Smooth muscle cell (in vitro differentiated cells): ENCODE results near the gene ZC3H12C. TPM values are rescaled to one million over a fixed set of nuclear protein-coding genes. Genes with fewer than 3 reads are reported as not detected.
A peak's percentile ranks its signal among the peaks of the same experiment; 100 is the strongest.

Experiments
- DNase-seq: peaks from one replicate; lab custom pipeline; 2025; ENCODE audit not compliant: unreplicated experiment; lab: John Stamatoyannopoulos, UW
- H2AFZ ChIP-seq: fragments of 200-600 bp; sonication (generic); 2 replicates; pipeline ENCODE4 v1.6.0; 2016; ENCODE audit warnings: antibody characterized with exemption, low read depth, mild to moderate bottlenecking
- H3F3A ChIP-seq: fragments of 200-600 bp; sonication (generic); 2 replicates; pipeline ENCODE4 v1.6.0; 2017; ENCODE audit warnings: antibody characterized with exemption, low read depth
- H3K27ac ChIP-seq: fragments of 200-600 bp; sonication (generic); 2 replicates; pipeline ENCODE4 v1.5.1; 2016; ENCODE audit warnings: low read depth, mild to moderate bottlenecking
- H3K27me3 ChIP-seq: fragments of 200-600 bp; sonication (generic); 2 replicates; pipeline ENCODE4 v1.6.1; 2016; ENCODE audit warnings: low read depth, mild to moderate bottlenecking
- H3K36me3 ChIP-seq: fragments of 200-600 bp; sonication (generic); 2 replicates; pipeline ENCODE4 v1.5.1; 2016; ENCODE audit warnings: low read depth
- H3K4me1 ChIP-seq: fragments of 200-600 bp; sonication (generic); 2 replicates; pipeline ENCODE4 v1.5.1; 2016; ENCODE audit warnings: low read depth
- H3K4me2 ChIP-seq: fragments of 200-600 bp; sonication (generic); 2 replicates; pipeline ENCODE4 v1.6.0; 2016; ENCODE audit warnings: mild to moderate bottlenecking
- H3K4me3 ChIP-seq: fragments of 200-600 bp; sonication (generic); 2 replicates; pipeline ENCODE4 v1.5.1; 2016; ENCODE audit warnings: mild to moderate bottlenecking
- H3K79me2 ChIP-seq: fragments of 200-600 bp; sonication (generic); 2 replicates; pipeline ENCODE4 v1.6.0; 2016; ENCODE audit warnings: low read depth, mild to moderate bottlenecking
- H3K9ac ChIP-seq: fragments of 200-600 bp; sonication (generic); 2 replicates; pipeline ENCODE4 v1.6.0; 2016; ENCODE audit warnings: low read depth
- H3K9me3 ChIP-seq: fragments of 200-600 bp; sonication (generic); replicated peaks from 2 replicates; pipeline ENCODE4 v1.5.1; 2016; ENCODE audit warnings: low read depth
- H4K20me1 ChIP-seq: fragments of 200-600 bp; sonication (generic); 2 replicates; pipeline ENCODE4 v1.6.0; 2016; ENCODE audit warnings: low read depth
- WGBS: methylation state at CpG from one replicate; pipeline ENCODE4 v1.1.7; 2016; ENCODE audit warnings: low lambda C conversion rate; 5-methylcytosine and 5-hydroxymethylcytosine counted together
- polyA plus RNA-seq: library from polyadenylated mRNA; unstranded; fragments of >200 nt; fragmentation: Nextera tagmentation; extraction: Ambion mirVana; gene quantifications from 2 replicates; pipeline ENCODE4 v1.2.1, GENCODE V29; 2016
- total RNA-seq: library from RNA; depleted of rRNA; stranded (reverse); fragments of >200 nt; gene quantifications from 2 replicates; pipeline ENCODE4 v1.2.3, GENCODE V29; 2014
- TF ChIP-seq, protein P1 (sequence below): fragments of 200-600 bp; sonication (generic); IDR thresholded peaks from 2 replicates; pipeline ENCODE4 v1.5.1; 2017; ENCODE audit warnings: borderline replicate concordance, mild to moderate bottlenecking, antibody characterized with exemption; ENCODE audit not compliant: insufficient read depth, poor library complexity, severe bottlenecking

ZC3H12C gene
- total and polyA plus RNA-seq, 2 experiments from 2014 or later = 1.9 to 10.6 TPM

DNA sequence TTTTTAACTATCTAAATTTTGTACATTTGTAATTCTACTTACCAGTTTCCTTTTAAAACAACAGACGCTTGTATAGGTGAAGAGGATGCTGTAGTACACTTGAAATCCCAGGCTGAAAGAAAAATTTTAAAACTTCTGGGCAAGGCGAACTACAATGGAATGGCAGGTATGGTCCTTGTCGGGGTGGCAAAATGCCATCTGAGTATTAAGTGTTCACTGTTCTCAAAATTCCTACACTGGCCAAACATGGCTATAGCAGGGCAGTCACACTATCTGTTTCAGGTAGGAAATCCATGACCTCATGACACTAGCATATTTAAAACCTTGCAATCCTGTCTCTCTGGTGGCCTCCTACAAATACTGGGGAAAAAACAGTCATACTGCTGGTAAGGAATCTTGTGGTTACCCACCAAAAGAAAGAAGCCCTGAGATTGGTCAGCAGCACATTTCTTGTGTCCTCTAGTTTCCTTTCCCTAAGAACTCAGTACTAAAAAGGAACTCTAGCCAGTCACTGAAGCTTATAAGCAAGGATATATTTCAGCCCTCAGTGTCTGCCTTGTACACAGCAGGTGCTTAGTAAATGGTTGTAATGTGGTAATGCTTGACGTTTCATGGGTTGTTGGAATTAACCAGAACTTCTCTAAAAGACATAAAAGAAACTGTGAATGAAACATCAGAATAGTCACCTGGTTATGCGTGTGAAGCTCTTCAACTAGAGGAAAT is 5.2 kb upstream of the ZC3H12C start:
- Histone ChIP-seq H3K9me3 (no peaks in the 10 kb centered on the region), H3K79me2 (no peaks in the 10 kb centered on the region), H3K36me3 (no peaks in the 10 kb centered on the region), H3K4me2 (peak overlapping the region; percentile 49), H3K27me3 (no peaks in the 10 kb centered on the region), H3K4me1 (no peaks in the 10 kb centered on the region), H3K4me3 (no peak overlapping the region), H3K27ac (peak overlapping the region; percentile 82), H3K9ac (peak overlapping the region; percentile 61), H4K20me1 (no peaks in the 10 kb centered on the region), H3F3A (no peaks in the 10 kb centered on the region), H2AFZ (no peak overlapping the region)
- WGBS = 82% methylated on average over 5 of the region's 5 CpGs
- no peak for DNase-seq
- TF ChIP-seq, protein P1, sequence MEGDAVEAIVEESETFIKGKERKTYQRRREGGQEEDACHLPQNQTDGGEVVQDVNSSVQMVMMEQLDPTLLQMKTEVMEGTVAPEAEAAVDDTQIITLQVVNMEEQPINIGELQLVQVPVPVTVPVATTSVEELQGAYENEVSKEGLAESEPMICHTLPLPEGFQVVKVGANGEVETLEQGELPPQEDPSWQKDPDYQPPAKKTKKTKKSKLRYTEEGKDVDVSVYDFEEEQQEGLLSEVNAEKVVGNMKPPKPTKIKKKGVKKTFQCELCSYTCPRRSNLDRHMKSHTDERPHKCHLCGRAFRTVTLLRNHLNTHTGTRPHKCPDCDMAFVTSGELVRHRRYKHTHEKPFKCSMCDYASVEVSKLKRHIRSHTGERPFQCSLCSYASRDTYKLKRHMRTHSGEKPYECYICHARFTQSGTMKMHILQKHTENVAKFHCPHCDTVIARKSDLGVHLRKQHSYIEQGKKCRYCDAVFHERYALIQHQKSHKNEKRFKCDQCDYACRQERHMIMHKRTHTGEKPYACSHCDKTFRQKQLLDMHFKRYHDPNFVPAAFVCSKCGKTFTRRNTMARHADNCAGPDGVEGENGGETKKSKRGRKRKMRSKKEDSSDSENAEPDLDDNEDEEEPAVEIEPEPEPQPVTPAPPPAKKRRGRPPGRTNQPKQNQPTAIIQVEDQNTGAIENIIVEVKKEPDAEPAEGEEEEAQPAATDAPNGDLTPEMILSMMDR = no peak

DNA sequence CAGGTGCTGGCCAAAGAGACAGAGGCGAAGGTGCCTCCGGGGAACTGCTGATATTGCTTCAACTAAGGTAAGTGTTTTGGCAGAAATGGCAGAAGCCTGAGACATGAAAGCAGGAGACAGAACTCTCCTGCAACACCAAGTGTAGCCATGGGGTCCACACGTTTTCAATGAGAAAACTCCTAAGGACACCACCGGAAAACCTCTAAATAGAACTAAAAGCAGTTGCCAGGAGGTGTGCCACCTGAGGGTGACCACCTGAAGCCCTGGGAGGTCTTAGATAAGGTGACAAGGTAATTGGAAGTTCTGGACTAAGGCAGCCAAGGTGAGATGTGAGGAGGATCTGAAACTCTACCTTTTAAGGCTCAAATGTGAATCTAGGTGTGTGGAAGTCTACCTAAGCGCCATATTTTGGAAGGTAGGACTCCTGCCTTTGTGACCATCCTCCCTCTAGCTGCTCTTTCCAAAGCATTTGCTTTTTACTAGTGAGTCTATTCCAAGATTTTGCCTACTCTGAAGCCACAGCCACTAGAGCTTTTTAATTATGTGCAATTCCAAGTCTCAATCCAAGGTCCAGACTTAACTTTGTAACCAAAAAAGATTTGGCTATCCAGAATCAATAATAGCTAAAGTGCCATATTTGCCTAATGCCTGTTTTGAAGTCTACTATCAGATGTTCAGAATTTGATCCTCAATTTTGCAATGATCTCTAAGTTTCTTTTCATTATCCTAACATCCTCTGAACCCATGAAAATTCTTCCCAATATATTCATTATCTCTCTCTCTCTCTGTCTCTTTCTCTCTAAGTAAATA is 4.5 kb upstream of the ZC3H12C start:
- peak overlapping the region; percentile 82 for H3K27ac ChIP-seq
- WGBS = 93% methylated on average over 5 of the region's 5 CpGs
- H4K20me1 ChIP-seq = no peaks in the 10 kb centered on the region
- H3K4me1 ChIP-seq = no peaks in the 10 kb centered on the region
- no peak for DNase-seq
- H3K79me2 ChIP-seq = no peaks in the 10 kb centered on the region
- H3K9me3 ChIP-seq = no peaks in the 10 kb centered on the region
- no peaks in the 10 kb centered on the region for H3F3A ChIP-seq
- H3K27me3 ChIP-seq = no peaks in the 10 kb centered on the region
- no peak overlapping the region for H3K4me3 ChIP-seq
- TF ChIP-seq, protein P1 = no peak
- peak overlapping the region; percentile 2 for H3K4me2 ChIP-seq
- H3K9ac ChIP-seq = peak overlapping the region; percentile 2
- H3K36me3 ChIP-seq = no peaks in the 10 kb centered on the region
- no peak overlapping the region for H2AFZ ChIP-seq

DNA sequence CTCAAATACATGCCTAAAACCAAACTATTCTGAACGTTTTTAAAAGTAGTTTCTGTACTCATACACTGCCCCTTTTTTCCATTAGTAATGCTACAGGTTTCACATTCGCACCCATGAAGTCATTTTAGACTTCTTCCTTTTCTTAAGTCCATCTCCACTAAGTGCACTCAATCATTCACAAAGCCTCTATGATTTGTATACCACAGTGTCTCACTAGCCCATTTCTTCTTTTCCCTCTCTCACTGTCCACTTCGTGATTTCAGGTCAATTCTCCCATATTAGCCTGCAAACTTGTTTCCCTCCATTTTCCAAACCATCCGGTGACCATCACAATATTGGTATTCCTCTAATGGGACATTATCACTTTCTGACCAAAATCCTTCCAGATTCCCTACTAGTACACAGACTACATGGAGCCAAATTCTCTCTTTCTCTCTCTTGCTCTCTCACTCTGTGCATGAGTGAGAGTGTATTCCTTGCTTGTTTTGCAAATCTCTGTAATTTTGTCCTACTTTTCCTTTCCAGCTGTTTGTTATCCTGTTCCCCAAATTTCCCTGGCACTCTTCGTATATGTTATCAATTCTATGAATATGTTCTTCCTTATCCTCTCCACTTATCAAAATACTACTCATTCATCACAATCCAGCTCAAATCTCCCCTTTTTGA is 3.4 kb upstream of the ZC3H12C start:
- Histone ChIP-seq H3K27ac (no peak overlapping the region), H3F3A (no peaks in the 10 kb centered on the region), H3K27me3 (no peaks in the 10 kb centered on the region), H3K4me1 (peaks cover 8% of the 10 kb centered on the region), H2AFZ (no peak overlapping the region), H3K4me2 (no peak overlapping the region), H3K4me3 (no peak overlapping the region), H3K79me2 (peaks cover 8% of the 10 kb centered on the region), H3K9me3 (no peaks in the 10 kb centered on the region), H3K36me3 (no peaks in the 10 kb centered on the region), H3K9ac (no peak overlapping the region), H4K20me1 (no peaks in the 10 kb centered on the region)
- WGBS = 89% methylated on average over 5 of the region's 5 CpGs
- TF ChIP-seq, protein P1 = no peak
- DNase-seq = no peak
